OCI-LY3 (cell line): ENCODE measurements around the gene SHISA8.

Experiments used
- EZH2phosphoT487 ChIP-seq: fragments of 200-600 bp; shearing (Covaris generic); IDR thresholded peaks from 2 replicates; pipeline ENCODE4 v1.6.1; 2018; ENCODE audit warnings: antibody characterized with exemption, mixed run types, low read depth
- TF ChIP-seq, protein P1 (sequence below): fragments of 200-600, 300-600 bp; sonication (generic); IDR thresholded peaks from 2 replicates; pipeline ENCODE4 v1.5.1; 2014; ENCODE audit warnings: antibody characterized with exemption, low read length, low read depth

- TF ChIP-seq, protein P1, sequence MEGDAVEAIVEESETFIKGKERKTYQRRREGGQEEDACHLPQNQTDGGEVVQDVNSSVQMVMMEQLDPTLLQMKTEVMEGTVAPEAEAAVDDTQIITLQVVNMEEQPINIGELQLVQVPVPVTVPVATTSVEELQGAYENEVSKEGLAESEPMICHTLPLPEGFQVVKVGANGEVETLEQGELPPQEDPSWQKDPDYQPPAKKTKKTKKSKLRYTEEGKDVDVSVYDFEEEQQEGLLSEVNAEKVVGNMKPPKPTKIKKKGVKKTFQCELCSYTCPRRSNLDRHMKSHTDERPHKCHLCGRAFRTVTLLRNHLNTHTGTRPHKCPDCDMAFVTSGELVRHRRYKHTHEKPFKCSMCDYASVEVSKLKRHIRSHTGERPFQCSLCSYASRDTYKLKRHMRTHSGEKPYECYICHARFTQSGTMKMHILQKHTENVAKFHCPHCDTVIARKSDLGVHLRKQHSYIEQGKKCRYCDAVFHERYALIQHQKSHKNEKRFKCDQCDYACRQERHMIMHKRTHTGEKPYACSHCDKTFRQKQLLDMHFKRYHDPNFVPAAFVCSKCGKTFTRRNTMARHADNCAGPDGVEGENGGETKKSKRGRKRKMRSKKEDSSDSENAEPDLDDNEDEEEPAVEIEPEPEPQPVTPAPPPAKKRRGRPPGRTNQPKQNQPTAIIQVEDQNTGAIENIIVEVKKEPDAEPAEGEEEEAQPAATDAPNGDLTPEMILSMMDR: no peak
- no peak for TF ChIP-seq EZH2phosphoT487
Measured at GRCh38 chr22:41943661-41944209, 28.9 kb upstream of the SHISA8 start.
